ENCODE data around the gene PPP2R5B.

Gene PPP2R5B

DNA sequence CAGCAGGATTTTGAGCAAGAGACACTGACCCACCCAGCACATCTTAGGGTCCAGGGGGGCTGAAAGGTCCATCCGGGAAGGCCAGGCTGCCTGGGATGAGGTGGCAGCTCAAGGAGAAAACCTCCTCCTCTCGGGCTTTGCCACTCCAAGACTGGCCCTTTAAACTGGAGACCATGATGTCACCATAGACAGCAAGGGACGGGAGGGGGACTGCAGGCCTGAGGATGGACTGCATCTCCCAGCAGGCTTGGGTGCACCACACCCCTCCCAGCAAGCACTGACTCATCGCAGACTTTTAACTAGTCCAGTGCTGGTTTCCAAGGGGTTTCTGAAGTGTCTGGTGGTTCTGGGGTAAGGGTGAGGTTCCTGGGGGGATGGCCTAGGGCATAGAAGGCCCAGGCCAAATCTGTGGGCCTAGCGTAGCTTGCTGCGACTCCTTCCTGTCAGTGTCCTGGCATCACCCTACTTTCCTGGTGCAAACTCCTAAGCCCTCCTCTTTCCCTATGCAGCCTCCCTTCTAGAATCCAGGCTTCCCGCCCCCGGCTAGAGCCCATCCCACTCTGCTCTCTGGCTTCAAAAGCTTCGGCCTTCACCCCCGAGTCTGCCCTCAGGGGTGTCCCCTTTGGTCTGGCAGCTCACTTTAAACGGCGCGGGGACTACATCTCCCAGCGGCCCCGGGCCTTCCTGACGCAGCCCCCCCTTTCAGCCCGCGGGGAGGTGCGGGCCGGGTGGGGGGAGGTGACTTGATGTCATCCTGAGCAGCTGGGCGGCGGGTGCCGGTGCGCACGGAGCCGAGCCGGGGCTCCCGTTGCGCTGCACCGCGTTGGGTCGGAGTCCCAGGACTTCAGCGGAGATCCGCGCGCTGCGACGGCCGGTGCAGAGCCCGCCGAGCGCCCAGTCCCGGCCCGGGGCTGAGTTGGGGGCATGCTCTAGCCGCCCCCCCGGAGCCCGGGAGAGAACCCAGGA is at the start of gene PPP2R5B:
Gene PPP2R5B (plus strand): TSS at position 746 of the 966 bp plus-strand sequence. CDS start 1,046 bp downstream, outside the sequence.
- peak; percentile 89 for DNase-seq

DNA sequence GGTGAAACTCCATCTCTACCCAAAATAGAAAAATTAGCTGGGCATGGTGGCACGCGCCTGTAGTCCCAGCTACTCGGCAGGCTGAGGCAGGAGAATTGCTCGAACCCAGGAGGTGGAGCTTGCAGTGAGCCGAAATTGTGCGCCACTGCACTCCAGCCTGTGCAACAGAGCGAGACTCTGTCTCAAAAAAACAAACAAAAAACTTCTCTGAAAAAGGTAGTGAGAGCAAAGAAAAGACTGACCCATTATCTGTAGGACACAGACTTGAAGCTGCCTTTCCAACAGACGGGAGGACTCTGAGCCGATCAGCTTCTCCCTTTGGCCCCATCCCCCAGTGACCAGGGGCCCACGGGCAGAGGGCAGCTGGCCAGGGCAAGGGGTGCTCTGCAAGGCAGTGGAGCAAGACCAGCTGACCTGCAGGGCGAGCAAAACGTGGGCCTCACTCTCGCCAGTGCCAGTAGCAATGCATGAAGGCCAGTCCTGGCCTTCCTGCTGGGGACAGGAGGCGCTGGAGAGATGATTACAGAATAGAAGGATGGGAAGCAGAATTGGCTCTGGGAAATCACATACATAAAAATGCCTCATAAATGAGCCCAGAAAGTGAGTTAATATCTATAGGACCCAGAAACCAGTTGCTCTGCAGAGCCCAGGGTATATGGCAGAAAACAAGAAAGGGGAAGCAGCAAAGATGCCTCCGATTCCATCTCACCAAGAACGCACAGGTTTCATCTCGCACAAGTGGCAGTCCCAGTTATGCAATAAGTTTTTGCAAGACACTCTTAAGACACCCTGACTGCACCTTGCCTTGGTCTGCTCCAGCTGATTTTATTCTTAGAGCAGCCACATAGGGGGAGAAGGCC is 48.9 kb upstream of the PPP2R5B start:
- no peak for DNase-seq

DNA sequence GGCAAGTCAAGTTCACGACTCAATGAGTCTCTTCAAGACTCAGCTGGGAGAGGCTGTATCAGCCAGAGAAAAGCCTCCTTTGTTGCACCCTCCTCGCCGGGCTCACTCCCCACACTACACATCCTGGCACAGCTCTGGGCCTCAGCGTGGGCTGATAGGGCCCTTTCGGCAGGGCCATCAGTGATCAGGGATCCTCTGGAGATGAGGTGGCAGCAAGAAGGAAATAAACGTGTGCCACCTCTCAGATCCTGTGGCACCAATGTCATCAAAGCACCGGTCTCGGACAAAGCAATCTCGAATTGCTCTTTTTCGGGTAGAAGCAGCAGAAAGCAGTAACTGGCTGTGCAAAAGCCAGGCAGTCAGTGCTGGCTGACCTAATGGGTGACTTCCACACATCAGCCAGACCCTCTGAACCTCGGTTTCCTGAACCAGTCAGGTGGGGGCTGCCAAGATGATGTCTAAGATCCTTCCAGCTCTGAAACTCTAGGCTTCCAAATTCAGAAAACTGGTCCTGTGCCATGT is 48.2 kb upstream of the PPP2R5B start:
- DNase-seq, result no peak

DNA sequence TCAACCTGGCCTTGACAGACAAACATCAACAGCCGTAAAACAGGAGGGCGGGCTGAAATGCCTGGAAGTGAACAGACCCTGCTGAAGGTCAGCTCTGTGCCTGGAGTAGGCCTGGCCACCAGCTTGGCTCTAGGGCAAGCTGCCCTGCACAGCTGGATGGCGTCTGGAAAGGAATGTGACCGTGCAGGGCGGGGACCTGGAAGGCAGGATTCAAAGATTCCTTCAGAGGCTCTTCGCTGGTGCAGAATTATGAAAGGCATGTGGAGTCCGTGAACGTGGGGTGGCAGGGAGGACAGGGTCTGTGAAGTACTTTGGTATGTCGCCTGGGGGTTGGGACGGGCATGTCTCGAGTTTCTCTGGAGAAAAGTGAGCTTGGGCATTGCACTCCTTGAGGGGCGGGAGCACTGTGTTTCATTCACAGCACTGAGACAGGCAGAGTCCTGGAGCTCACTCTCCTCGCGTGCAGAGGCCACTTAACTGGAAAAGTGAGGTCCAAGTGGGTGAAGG is 47.6 kb upstream of the PPP2R5B start:
- DNase-seq, result no peak

DNA sequence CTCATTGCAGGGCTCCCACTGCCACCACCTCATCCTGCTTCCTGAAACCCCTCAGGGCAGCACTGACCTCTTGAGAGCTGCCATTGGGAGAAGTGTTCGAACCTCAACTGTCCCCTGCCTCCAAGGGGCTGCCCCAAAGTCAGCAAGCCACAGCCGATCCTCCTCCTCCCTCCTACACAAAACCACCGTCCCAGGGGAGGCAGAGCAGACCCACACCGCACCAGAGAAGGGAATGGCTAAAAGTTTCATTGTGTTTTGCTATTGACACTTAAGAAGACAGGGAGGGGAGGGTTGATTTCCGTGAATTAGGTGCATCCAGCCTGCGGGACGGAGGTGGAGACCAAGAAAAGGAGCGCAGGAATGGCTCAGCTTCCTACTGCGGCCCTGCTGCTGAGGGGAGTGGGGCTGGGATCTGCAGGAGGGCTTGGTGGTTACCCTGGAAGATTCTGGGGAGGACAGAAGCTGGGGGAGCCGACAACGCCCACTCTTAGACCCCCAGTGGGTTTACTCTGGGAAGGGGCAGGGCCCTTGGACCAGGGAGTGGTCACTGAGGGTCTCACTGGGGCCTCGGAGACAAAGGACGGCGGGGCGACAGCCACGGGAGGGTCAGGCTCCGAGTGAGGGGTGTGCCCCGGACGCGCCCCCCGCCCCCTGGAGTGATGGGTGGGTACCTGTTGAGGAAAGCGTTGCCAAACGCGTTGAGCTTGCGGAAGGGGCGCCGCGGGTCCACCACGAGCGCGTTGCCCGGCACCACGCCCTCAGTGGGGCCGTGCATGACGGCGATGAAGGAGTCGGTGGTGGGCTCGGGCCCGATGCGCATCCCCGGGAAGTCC is 46.9 kb upstream of the PPP2R5B start:
- DNase-seq, result peak; percentile 40

DNA sequence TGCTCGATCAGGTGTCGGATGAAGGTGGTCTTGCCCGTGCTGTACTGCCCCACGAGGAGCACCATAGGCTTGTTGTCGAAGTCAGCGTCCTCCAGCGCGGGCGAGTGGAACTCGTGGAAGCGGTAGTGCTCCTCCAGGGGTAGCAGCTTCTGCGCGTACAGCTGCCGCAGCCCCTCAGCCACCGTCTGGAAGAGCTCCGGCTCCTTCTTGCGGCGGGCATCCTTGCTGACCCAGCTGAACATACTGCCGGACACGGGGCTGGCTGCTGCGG is 46.3 kb upstream of the PPP2R5B start:
- DNase-seq, result no peak

DNA sequence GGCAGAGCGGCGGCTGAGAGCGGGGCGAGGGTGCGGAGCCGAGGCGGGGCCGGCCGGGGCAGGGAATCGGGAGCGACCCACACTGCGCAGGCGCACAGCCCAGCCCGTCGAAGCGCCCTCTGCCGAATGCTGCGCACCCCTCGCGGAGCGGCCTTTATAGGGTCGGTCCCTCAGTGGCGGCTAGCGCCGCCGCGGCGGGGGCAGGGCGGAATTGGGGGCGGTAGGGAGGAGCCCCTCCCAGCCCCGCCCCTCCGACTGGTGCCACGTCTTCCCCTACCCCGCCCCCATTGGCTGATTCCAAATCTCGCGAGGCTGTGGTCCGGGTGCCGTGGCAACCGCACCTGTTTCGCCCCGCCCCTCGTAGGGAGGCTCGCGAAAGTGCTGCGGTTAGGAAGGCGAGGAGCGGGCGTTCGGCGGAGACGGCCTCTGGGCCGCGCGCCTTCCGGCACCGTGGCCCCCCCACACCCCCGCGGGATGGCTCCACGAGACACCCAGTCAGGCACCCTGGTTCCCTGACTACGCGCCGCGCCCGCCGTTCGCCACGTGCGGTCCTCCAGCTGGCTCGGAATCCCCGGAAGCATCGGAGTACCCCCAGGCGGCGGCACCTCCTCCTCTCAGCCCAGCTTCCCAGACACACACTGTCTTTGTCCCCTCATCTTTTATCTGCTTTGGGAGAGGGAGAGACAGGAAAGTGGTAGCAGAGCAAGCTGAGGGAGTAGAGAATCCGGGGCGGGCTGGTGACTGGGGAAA is 45.8 kb upstream of the PPP2R5B start, which contains the start of gene EHD1:
Gene EHD1 (minus strand): TSS at position 128 of the 750 bp plus-strand sequence. CDS start 157 bp downstream, outside the sequence.
- DNase-seq, result peak; percentile 99

DNA sequence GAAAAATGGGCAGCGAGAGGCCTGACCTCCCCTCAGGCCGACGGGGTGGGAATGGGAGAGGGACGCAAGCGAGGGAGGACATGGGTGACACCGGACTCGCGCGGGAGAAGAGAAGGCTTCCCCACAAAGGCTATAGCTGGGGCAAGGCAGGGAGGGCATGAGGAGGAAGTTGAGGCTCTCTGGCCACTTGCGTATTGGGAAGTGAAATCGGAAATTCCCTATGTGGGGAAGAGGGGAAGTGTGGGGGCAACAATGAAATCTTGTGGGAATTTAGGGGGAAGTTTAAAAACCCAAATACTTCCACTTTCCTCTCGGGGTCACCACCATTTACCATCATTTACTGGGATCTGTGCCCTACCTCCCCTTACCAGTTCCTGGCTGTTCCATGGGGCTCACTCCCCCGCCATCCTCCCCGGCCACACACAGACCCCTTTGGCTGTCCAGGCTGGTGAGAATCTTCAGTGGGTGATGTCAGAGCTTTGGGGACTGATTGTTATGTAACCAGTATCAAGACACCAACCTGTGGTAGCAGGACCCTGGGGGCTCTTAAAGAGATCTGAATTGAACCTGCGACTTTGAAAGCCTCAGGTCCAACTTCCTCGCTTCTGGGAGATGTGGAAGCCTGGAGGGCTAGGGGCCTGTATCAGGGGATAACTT is 45.1 kb upstream of the PPP2R5B start:
- DNase-seq, result no peak

DNA sequence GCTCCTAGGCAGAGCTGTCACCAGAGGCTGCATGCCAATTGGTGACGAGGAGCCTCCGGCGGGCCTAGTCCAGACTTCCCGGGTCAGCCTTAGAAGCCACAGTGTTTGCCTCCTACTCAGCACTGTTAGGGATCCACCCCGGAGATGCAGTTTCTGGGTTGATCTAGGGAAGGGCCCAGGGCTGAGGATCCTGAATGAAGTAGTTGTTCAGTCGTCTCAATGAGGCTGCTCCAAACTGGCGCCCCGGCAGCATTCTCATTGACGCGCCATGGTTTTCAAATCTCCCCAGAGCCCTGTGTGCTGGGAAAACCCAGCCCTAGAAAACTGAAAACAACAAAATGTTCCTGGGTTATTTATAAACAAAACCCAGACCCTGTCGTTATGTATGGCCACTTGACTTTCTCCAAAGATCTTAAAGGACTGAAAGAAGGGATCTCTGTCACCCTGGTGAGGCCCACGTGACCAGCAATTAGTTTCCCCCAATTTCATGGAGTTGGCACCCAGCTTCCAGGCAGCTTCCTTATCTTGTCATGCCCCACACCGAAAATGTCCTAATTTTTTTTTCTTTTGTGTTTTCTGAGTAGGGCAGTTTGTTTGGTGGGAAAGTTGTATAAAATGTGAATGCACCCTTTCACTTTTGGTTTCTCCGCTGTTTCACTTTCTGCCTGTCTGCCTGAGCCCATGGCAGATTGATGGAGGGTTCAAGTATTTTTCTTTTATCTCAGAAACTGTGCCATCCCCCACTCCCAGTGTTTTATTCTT is 44.1 kb upstream of the PPP2R5B start:
- DNase-seq, result no peak

DNA sequence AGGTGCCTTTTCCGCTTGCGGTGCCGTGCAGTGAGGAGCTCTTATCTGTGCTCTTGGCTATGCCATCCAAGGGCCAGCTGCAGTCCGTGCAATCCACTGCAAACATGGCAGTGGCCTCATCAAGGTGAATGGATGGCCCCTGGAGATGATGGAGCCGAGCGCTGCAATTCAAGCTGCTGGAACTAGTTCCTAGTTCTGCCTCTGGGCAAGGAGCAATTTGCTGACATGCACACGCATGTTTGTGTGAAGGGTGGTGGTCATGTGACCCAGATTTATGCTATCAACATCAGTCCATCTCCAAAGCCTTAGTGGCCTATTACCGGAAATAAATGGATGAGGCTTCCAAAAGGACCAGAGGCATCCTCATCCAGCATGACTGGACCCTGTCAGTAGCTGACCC is 43.0 kb upstream of the PPP2R5B start:
- no peak for DNase-seq

DNA sequence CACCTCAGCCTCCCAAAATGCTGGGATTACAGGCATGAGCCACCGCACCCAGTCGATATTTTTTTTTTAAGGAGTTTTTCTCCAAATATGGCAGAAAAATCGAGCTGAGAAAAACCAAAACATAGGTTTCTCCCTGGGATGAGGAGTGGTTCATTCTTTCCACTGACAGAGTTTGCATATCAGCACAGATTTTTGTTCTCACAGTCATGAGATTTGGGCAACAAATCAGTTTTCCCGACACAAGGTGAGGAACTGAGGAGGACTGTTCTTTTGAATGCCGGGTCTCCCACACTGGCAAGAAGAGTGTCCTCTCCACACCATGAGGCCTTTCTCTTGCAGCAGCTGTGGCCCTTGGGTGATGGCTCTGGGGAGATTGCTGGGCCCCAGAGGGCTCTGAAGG is 42.2 kb upstream of the PPP2R5B start:
- DNase-seq, result no peak

DNA sequence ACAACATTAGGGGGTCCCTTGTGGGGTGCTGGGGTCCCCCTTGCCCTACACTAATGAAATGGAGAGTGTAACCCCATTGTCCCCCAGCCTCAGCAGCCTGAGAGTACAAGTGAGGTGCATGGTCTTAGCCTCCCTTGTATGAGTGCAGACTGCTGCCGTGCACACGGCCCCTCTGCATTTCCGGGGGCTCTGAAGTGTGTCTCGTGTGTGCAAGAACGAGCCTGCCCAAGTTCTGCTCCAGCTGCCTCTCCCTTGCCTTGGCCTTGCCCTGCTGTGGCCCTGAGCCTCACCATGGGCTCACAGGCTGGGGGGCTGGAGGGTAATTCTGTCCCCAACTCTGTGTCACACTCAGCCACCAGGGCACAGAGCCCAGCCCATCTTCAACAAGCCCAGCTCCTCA is 40.9 kb upstream of the PPP2R5B start:
- no peak for DNase-seq

DNA sequence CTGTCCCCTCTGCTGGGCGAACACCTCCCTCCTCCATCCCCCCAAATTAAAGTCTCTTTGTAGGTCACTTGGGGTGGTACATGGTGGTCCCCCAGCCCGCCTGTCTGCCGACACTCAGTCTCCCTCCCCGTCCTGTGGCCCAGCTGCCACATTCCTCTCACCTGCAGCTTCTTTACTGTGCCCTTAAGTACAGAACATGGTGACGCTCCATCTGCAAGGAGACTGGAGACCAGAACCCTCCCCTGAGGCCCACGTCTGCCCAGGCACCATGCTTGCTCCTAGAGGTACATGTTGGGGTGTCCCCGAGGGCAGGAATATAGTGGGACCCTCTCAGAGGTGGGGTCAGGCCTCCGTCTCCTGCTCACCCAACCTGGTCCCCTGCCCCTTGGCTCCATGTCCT is 40.5 kb upstream of the PPP2R5B start:
- no peak for DNase-seq

DNA sequence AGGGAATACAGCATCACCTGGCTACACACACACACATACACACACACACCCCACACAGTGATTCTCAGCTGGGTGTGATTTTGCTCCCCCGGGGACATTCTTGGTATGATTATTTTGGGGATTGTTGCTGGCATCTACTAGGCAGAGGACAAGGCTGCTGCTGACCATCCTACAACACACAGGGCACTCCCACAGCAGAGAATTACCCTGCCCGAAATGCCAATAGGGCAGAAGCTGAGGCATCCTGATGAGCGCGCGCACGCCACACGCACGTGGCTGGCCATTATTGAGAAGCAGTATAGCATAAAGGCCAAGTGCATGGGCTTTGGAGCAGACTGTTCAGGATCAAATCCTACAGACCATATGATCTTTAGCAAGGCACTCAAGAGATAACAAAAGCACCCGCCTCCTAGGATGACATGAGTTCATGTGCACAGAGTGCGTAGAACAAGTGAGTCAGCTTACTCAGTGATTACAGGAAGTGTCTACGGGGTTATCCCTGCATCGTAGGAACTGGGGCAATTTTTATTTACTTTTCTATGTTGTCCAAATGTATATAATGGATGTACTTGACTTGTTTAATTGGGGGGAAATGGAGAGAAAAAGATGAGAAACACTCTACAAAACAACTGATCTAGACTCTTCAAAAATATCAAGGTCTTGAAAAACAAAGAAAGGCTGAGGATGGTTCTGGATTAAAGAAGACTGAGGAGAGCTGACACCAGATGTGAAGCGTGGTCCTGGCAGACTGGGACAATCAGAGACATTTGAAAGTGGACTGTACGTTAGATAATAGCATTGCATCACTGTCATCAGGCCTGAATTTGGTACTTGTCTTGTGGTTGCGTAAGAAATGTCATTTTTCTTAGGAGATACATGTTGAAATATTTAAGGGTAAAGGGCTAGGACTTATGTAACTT is 38.9 kb upstream of the PPP2R5B start:
- DNase-seq, result no peak

DNA sequence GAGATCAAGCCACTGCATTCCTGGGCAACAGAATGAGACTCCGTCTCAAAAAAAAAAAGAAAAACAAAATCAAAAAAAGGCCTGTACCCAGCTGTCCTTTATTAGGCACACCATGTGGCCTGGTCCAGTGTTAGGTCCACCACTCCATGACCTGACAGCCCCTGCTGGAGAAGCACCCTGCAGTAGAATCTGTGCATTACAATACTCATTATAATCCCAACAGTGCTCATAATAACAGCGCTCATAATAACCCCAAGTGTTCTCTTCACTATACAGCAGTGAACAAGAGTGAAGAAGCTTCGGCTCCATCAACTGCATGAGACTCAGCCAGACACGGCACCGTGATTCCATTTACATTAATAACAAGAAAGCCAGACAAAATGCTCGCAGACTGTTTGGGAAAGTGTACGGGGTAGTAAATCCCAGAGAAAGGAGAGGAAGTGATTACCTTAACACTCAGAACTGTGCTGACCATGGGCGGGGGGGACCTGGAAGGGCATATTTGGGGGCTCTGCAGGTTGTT is 37.2 kb upstream of the PPP2R5B start:
- DNase-seq, result no peak

DNA sequence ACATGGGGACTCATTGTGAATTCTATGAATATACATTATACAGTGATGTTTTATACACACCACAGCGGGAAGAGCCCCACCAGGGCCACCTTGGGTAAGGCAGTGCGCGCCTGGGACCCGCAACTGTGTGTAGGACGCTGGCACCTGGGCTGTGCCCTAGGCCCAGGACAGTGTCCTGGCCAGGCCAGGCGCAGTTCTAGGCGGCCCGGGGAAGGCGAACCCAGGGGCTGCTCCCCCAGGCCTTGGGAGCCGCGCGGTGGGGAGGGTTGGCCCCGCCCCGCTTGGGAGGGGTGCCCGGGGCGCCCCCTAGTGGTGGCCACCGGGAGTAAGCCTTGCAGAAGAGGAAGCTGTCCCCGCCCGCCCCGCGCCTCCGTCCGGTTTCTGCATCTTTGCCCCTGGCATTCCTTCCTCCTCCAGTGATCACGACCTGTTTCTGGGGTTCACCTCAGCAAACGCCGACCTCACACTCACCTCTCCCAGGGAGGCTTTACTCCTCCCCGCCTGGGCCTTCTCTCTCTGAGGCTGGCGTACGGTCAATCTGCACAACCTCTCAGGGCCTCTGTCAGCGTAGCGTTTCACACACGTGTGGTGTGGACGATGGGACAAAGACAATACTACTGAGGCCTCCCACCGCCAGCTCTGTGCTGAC is 36.6 kb upstream of the PPP2R5B start:
- peak; percentile 71 for DNase-seq

DNA sequence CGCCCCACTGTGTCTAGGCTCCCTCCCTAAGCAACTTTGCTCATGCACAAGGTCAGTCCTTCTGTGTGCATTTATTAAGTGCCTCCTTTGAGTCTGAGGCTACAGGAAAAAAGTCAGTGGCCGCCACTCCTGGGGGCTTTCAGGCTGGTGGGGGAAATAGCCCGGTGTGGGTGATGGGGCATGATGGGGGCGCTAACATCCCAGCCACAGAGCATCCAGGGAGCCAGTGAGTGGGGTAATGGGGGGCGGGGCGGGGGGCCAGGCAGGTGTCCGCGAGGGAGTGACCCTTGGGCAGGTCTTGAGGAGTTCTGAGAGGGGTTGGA is 36.1 kb upstream of the PPP2R5B start:
- DNase-seq, result no peak

DNA sequence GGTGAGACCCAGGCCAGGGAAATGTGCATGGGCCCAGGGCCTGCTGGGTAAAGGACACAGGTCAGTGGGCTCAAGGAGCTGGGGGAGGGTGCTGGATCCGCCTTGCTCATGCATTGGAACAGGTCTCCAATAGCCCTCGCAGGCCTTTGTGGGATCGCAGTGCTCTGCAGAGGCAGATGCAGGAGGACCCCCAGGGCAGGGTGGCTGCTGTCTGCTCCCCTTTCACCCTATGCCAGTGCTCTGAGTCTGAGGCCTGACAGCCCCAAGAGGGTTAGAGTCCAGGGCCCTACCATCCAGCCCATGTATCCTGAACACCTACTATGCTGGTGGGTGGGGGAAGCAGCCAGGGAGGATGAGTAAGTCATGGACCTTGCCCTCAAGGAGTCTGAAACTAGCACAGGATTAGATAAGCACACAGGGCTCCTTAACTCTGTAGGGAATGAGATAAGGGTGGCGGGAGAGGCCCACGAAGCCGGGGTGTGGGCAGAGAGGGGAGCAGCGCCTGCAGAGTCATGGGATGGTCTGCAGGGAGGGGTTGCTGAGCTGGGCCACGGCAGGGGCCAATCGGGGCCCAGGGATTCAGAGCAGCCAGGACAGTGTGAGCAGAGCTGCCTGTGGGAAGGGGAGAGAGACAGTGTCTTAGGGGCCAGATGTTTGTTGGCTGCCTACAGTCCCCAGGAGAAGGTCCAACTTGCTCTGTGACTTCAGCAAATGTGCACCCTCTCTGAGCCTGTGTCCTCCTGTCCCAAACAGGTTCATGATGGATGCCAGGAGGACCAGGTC is 35.6 kb upstream of the PPP2R5B start:
- DNase-seq, result no peak

Data from NCI-H345 (cell line).